Mucosa of descending colon (tissue), 3 donors: ENCODE data around the gene GEMIN8. TPM values are rescaled to one million over a fixed set of nuclear protein-coding genes. Genes with fewer than 3 reads are reported as not detected.

Experiments
- ATAC-seq: fragments of 200-7000 bp; cut with Tn5 transposase; one replicate; pipeline ENCODE4 v1.9.1; 2020; ENCODE audit warnings: mild to moderate bottlenecking, moderate library complexity
- DNase-seq, 3 donors: peaks; one replicate each; pipeline ENCODE4 v3.0.0-alpha.2; 2020
- H3K36me3 ChIP-seq: fragments of 200-600 bp; one replicate; pipeline ENCODE4 v1.8.0; 2021; ENCODE audit warnings: low read depth, mild to moderate bottlenecking
- H3K4me1 ChIP-seq: fragments of 200-600 bp; one replicate; pipeline ENCODE4 v1.8.0; 2021; ENCODE audit warnings: low read depth, mild to moderate bottlenecking
- H3K4me3 ChIP-seq: fragments of 200-600 bp; one replicate; pipeline ENCODE4 v1.8.0; 2021; ENCODE audit warnings: mild to moderate bottlenecking
- H3K9me3 ChIP-seq: fragments of 200-600 bp; one replicate; pipeline ENCODE4 v1.8.0; 2021; ENCODE audit warnings: mild to moderate bottlenecking
- intact Hi-C, 2 donors: fragments of 100-400 bp; cut with DNase I in 1 of 2; cut with micrococcal nuclease in 1 of 2; formaldehyde crosslinking; loops; one replicate each; pipeline versions ENCODE4 v1.11.0 to v1.11.1; 2022; cut with DNase I, micrococcal nuclease
- total RNA-seq, 3 donors: library from RNA; stranded (reverse); fragmentation: NEBNext Ultra II Directional in 2 of 3; extraction: Animal tissue kit (Norgen Biotek cat#: 25700) in 2 of 3; gene quantifications; one replicate each; pipeline versions ENCODE4 v1.2.1 to v1.2.4, GENCODE V29; 2021 to 2023
- TF ChIP-seq, protein P1 (sequence below): fragments of 200-600 bp; IDR thresholded peaks from one replicate; pipeline ENCODE4 v1.8.0; 2022; ENCODE audit warnings: antibody characterized with exemption, mild to moderate bottlenecking
- donor health status: DM: no; HTN: no; CAD: no; lungs with moderate emphysema.
- donor health status: DM: no; HTN: no; CAD: no.
- donor health status: DM: no; HTN: yes; CAD: no.

Gene GEMIN8
- total RNA-seq, 3 donors from 2014 or later: 13.5 to 15.9 (median 14.9) TPM

DNA sequence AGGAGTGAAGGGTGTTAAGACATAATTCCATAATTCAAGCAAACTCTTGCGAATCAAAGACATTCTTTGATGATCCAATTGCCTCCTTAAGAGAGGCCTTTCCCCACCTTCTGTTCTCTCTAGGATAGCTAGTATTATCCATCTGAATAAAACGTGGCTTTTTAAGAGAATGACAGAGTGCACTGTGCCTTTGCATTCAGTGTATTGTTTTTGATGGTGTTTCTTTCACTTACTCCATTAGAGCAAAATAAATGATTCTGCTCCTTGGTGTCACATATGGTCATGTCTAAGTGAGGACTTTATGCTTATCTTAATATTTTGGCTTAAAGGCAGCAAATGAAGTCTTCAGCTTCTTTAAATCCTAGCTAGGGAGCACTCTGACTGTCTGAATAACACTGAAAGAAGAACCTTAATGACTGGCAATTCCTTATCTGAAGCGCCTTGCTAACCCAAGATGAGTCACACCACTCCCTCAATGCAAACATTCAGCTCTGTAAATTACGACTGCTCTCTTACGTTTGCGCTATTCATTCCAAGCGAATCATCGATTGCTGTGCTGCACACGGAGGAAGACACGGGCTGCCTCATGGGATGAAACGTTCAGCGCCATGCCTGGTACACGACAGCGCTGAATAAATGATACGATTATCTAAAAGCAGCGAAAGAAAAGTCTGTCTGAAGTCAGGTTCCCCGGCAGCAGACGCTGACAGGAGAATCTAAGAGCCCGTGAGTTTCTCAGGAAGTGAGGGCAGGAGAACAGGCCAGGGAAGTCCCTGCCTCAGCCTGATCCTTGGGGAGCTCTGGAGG lies 35.1 kb upstream of the GEMIN8 start:
- intact Hi-C loops: no loop called here
- H3K9me3 ChIP-seq: no peaks in the 10 kb centered on the region
- ATAC-seq (peak; percentile 97), DNase-seq (peak in 2 of 3 donors; percentile 26 to 49)
- H3K4me3 ChIP-seq: no peak overlapping the region
- no peaks in the 10 kb centered on the region for H3K36me3 ChIP-seq
- TF ChIP-seq, protein P1, sequence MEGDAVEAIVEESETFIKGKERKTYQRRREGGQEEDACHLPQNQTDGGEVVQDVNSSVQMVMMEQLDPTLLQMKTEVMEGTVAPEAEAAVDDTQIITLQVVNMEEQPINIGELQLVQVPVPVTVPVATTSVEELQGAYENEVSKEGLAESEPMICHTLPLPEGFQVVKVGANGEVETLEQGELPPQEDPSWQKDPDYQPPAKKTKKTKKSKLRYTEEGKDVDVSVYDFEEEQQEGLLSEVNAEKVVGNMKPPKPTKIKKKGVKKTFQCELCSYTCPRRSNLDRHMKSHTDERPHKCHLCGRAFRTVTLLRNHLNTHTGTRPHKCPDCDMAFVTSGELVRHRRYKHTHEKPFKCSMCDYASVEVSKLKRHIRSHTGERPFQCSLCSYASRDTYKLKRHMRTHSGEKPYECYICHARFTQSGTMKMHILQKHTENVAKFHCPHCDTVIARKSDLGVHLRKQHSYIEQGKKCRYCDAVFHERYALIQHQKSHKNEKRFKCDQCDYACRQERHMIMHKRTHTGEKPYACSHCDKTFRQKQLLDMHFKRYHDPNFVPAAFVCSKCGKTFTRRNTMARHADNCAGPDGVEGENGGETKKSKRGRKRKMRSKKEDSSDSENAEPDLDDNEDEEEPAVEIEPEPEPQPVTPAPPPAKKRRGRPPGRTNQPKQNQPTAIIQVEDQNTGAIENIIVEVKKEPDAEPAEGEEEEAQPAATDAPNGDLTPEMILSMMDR: no peak
- H3K4me1 ChIP-seq: no peaks in the 10 kb centered on the region

DNA sequence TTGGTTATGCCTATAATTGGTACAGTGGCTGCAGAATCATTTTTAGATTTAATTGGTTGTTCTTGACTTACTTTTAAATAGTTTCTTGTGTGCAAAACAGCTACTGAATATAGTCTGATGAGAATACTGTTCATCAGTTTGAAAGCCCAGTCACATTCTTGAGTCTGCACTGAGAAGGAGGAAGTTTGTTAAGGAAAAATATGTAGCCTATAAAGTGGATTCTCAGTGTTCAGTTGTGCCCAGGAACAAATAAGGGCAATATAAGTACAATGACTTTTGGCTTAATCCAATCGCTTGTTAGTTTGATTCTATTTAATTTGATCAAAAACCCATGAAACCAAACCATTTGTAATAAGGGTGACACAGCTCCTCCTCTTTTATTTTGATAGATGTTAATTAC lies 32.8 kb upstream of the GEMIN8 start:
- no peaks in the 10 kb centered on the region for H3K9me3 ChIP-seq
- TF ChIP-seq, protein P1: no peak
- H3K4me1 ChIP-seq: no peaks in the 10 kb centered on the region
- ATAC-seq: peak; percentile 58
- no peaks in the 10 kb centered on the region for H3K36me3 ChIP-seq
- intact Hi-C loops: no loop called here
- no peak overlapping the region for H3K4me3 ChIP-seq
- DNase-seq: no peak

DNA sequence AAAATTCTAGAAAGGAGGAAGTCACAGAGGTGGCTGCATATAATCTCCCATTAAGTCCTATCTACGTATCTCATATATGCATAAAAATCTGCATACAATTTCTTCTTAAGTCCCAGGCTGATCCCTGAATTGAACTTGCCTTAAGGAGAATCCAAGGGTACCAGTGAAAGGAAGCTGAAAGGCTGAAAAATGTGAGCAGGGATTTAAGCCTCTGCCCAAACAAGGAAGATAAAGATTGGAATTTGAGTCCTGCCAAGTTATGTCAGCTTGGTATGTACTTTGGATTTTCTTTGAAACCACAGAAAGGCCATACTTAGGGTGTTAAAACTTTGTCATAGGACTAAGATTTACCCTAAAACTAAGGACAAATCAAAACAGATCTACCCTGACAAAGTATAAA lies 26.5 kb upstream of the GEMIN8 start:
- TF ChIP-seq, protein P1: no peak
- H3K36me3 ChIP-seq: no peaks in the 10 kb centered on the region
- no peak for ATAC-seq
- H3K9me3 ChIP-seq: no peaks in the 10 kb centered on the region
- H3K4me1 ChIP-seq: no peaks in the 10 kb centered on the region
- intact Hi-C loops: loop anchor here in 1 of 2 donors (10.0 kb wide), 1 partner anchor 1089 kb away; no protein-coding TSS in a partner anchor
- no peak overlapping the region for H3K4me3 ChIP-seq
- no peak for DNase-seq

DNA sequence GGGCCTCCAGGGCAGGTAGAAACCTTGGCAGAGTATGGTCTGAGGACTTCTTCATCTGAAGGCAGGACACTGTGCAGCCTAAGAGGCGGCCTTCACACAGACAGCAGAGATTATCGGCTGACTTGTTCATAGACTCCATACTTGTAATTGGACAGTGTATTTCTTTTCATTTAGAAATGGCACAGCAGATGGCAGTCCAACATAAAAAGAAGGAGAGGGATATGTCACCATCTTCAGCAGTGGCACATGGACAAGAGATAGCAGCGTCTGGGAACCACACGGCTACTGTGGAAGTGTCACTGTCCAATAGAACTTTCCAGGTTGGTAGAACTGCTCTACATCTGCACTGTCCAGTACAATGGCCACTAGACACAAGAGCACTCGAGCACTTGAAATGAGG lies 21.7 kb upstream of the GEMIN8 start:
- Histone ChIP-seq H3K4me1 (no peaks in the 10 kb centered on the region), H3K36me3 (no peaks in the 10 kb centered on the region), H3K4me3 (no peak overlapping the region), H3K9me3 (no peaks in the 10 kb centered on the region)
- TF ChIP-seq, protein P1: no peak
- ATAC-seq: peak; percentile 74
- intact Hi-C loops: loop anchor here in 1 of 2 donors (10.0 kb wide), 1 partner anchor 1093 kb away; no protein-coding TSS in a partner anchor
- peak in 1 of 3 donors; percentile 43 for DNase-seq

DNA sequence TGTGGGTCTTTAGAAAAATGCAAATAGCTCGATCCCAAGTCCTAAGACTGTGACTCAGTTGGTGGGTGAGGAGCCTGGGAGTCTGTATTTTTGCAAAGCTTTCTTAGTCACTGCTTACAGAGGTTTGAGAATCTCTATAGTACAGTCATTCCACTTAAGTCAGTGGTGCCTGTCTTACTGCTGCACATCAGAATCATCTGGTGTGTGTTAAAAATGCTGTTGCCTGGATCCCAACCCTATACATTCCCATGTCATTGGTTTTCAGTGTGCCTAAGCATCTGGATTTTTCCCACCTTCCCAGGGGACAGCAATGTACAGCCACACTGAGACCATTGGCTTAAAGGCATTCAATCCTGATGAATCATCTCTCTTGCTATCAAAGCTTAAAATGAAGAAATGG lies 21.0 kb upstream of the GEMIN8 start:
- Histone ChIP-seq H3K36me3 (no peaks in the 10 kb centered on the region), H3K4me1 (no peaks in the 10 kb centered on the region), H3K4me3 (no peak overlapping the region), H3K9me3 (no peaks in the 10 kb centered on the region)
- DNase-seq (no peak), ATAC-seq (no peak)
- intact Hi-C loops: loop anchor here in 1 of 2 donors (10.0 kb wide), 1 partner anchor 1094 kb away; no protein-coding TSS in a partner anchor
- TF ChIP-seq, protein P1: no peak
